Spinal cord (tissue), 10 donors: ENCODE results near the gene RNF220. TPM values are rescaled to one million over a fixed set of nuclear protein-coding genes. Genes with fewer than 3 reads are reported as not detected.
A peak's percentile ranks its signal among the peaks of the same experiment; 100 is the strongest.
"Not testable (repeated sequence)": the region's sequence is repeated elsewhere in the genome, so short reads cannot be mapped to it uniquely, and the experiment has no call there.

Experiments used
- DNase-seq, 6 donors: peaks; one replicate each; pipeline versions ENCODE4 v3.0.0 to v3.0.0-alpha.2; 2013 to 2015; ENCODE audit warnings: low spot score in 6 of 6, low read depth in 4 of 6
- H3K27ac ChIP-seq: one replicate; pipeline ENCODE4 v1.5.1; 2013; ENCODE audit warnings: low read depth, low read length, control low read depth
- H3K27me3 ChIP-seq: one replicate; pipeline ENCODE4 v1.6.1; 2013; ENCODE audit warnings: low read length; ENCODE audit not compliant: control insufficient read depth, insufficient read depth
- H3K36me3 ChIP-seq: one replicate; pipeline ENCODE4 v1.6.1; 2013; ENCODE audit warnings: low read length; ENCODE audit not compliant: control insufficient read depth, insufficient read depth
- H3K4me1 ChIP-seq: one replicate; pipeline ENCODE4 v1.6.1; 2013; ENCODE audit warnings: low read length; ENCODE audit not compliant: control insufficient read depth, insufficient read depth
- H3K4me3 ChIP-seq: one replicate; pipeline ENCODE4 v1.5.1; 2013; ENCODE audit warnings: low read depth, low read length, control low read depth
- H3K9me3 ChIP-seq: one replicate; pipeline ENCODE4 v1.6.1; 2013; ENCODE audit warnings: low read length; ENCODE audit not compliant: control insufficient read depth, insufficient read depth
- WGBS: methylation state at CpG from one replicate; pipeline ENCODE4 v1.1.5; 2013; ENCODE audit warnings: missing lambda C conversion rate; ENCODE audit not compliant: insufficient coverage; 5-methylcytosine and 5-hydroxymethylcytosine counted together
- polyA plus RNA-seq, 2 donors: library from polyadenylated mRNA; unstranded; fragments of 120-200 nt; gene quantifications; one replicate each; pipeline ENCODE4 v1.2.1, GENCODE V29; 2013; ENCODE audit not compliant: insufficient read length in 2 of 2
- total RNA-seq, 2 donors: library from RNA; depleted of rRNA in 1 of 2; stranded (reverse); fragments of 120-200 nt in 1 of 2; fragments of >200 nt in 1 of 2; gene quantifications; one replicate each; pipeline versions ENCODE4 v1.2.3 to v1.2.4, GENCODE V29; 2013 to 2014
- donor health status: healthy.

RNF220 gene
- total and polyA plus RNA-seq, 4 donors, result 43.0 to 123 (median 99.5) TPM

DNA sequence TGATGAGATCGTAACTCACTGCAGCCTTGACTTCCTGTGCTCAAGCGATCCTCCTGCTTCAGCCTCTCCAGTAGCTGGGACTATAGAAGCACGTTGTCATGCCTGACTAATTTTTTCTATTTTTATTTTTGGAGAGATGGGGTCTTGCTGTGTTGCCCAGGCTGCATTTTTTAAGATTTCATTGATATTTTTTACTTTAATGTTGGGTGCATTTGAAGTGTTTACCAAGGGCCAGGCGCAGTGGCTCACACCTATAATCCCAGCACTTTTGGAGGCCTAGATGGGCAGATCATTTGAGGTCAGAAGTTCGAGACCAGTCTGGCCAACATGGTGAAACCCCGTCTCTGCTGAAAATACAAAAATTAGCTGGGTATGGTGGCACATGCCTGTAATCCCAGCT, 97.8 kb downstream of the RNF220 start:
- DNase-seq, H3K4me3 ChIP-seq, H3K9me3 ChIP-seq, H3K36me3 ChIP-seq: not testable (repeated sequence)
- 98% methylated on average over 5 of the region's 6 CpGs for WGBS
- peaks cover 51% of the 10 kb centered on the region for H3K27me3 ChIP-seq
- peaks cover 62% of the 10 kb centered on the region for H3K4me1 ChIP-seq
- peak overlapping the region; percentile 15 for H3K27ac ChIP-seq

DNA sequence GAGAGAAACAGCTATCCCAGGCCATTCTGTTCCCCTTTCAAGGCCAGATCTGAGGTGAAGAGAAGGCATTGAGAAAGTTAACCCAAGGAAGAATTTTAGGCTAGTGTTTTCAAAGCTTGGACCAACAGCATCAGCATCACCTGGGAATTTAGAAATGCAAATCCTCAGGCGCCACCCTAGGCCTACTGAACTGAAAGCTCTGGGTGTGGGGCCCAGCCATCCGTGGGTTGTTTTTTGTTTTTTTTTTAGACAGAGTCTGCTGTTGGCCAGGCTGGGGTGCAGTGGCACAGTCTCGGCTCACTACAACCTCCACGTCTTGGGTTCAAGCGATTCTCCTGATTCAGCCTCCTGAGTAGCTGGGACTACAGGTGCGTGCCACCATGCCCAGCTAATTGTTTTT, 98.6 kb downstream of the RNF220 start:
- WGBS, result 80% methylated on average over 3 of the region's 6 CpGs
- peaks cover 51% of the 10 kb centered on the region for H3K27me3 ChIP-seq
- H3K27ac ChIP-seq, result no peak overlapping the region
- no peak for DNase-seq
- no peak overlapping the region for H3K4me3 ChIP-seq
- H3K4me1 ChIP-seq, result peaks cover 68% of the 10 kb centered on the region
- no peaks in the 10 kb centered on the region for H3K36me3 ChIP-seq
- no peaks in the 10 kb centered on the region for H3K9me3 ChIP-seq

GRCh38 chr1:44505210-44505993, 100.3 kb downstream of the RNF220 start:
- Histone ChIP-seq H3K36me3 (no peaks in the 10 kb centered on the region), H3K27ac (peak overlapping the region; percentile 49), H3K4me3 (no peak overlapping the region), H3K9me3 (no peaks in the 10 kb centered on the region), H3K27me3 (peaks cover 39% of the 10 kb centered on the region), H3K4me1 (peaks cover 68% of the 10 kb centered on the region)
- DNase-seq, result peak in 4 of 6 donors; percentile 29 to 84 (median 68)
- WGBS, result 25% methylated on average over 18 of the region's 20 CpGs

DNA sequence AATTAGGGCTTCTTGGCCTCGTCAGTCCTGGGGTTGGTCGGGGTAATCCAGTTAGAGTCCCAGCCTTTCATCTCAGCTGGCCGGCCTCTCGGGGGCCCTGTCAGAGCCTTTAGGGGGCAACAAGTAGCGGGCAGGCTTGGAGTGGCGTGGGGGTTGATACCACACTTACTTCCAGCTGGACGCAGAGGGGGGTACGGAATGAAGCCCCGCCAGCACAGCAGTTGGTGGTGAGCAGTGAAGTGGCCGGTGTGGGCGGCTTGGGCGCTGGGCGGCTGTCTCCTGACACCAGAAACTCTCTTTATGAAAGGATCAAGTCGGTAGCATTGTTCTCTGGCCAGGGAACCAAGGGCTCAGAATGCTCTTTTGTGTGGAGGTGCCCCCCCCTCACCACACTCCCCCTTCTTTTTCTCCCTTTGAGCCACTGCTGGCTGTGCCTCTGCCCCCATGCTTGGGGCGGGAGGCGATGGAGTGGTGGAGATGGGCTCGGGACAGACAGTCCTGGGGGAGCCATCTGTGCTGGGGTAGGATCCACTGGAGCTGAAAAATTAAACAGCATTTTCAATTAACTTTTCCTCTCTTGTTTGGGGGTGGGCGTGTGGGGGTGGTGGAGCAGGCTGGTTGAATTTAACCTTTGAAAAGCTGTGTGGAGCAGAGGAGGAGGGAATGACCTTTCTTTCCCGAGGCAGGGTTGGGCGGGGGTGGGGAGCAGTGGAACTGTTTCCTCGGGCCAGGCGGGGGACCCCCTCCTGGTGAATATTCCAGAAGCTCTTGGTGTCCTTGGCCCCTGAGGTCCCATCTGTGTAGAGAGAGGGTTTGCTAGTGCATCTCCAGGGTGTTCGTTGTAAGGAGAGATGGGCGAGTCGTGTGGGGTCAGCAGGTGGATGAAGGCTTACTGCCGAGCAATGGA, 102.7 kb downstream of the RNF220 start:
- DNase-seq, result peak in 2 of 6 donors; percentile 55 to 71
- H3K27me3 ChIP-seq, result peaks cover 48% of the 10 kb centered on the region
- peaks cover 46% of the 10 kb centered on the region for H3K4me1 ChIP-seq
- H3K36me3 ChIP-seq, result no peaks in the 10 kb centered on the region
- H3K9me3 ChIP-seq, result no peaks in the 10 kb centered on the region
- WGBS, result 18% methylated on average over 16 of the region's 26 CpGs
- H3K4me3 ChIP-seq, result no peak overlapping the region
- H3K27ac ChIP-seq, result peak overlapping the region; percentile 57

DNA sequence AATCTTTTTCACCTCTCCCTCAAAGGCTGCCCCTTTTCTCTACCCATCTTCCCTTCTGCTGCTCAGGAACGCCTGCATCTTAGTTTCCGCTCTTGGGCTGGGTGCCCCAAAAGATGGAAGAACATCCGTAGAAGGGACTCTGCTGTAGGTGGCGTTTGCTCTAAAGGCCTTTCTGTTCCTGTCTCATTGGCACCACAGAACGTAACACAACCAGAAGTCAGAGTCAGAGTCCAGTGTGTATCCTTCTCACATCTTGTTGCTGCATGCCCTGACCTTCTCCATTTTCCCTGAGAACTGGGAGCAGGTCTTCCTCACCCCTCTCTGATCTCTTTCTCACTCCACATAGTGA, 103.3 kb downstream of the RNF220 start:
- H3K4me3 ChIP-seq, result no peak overlapping the region
- no peak overlapping the region for H3K27ac ChIP-seq
- no peaks in the 10 kb centered on the region for H3K36me3 ChIP-seq
- no peak for DNase-seq
- H3K9me3 ChIP-seq, result no peaks in the 10 kb centered on the region
- peaks cover 51% of the 10 kb centered on the region for H3K4me1 ChIP-seq
- H3K27me3 ChIP-seq, result peaks cover 52% of the 10 kb centered on the region
- 80% methylated on average over 5 of the region's 5 CpGs for WGBS

GRCh38 chr1:44511363-44511762, 106.3 kb downstream of the RNF220 start:
- DNase-seq, result no peak
- H3K4me1 ChIP-seq, result peaks cover 34% of the 10 kb centered on the region
- 85% methylated on average over 3 of the region's 3 CpGs for WGBS
- H3K9me3 ChIP-seq, result no peaks in the 10 kb centered on the region
- H3K36me3 ChIP-seq, result no peaks in the 10 kb centered on the region
- no peak overlapping the region for H3K4me3 ChIP-seq
- H3K27ac ChIP-seq, result no peak overlapping the region
- H3K27me3 ChIP-seq, result peaks cover 57% of the 10 kb centered on the region

DNA sequence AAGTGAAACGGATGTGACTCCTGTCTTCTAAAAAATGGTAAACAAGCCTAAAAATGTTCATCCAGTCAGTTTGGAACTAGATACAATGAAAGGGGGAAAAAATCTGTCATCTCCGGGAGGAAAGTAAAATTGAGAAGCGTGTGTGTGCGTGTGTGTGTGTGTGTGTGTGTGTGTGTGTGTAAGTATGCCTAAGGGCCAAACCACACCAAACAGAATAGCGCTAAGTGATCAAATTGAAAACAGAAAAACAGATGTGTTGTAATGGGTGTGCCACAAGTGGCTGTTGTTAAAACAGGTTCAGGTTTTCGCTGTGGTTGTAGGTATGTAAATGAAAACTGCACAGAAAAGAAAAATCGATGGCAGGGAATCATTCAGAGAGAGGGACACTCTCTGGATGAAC, 106.7 kb downstream of the RNF220 start:
- no peaks in the 10 kb centered on the region for H3K36me3 ChIP-seq
- H3K4me1 ChIP-seq, result peaks cover 30% of the 10 kb centered on the region
- no peak for DNase-seq
- H3K27ac ChIP-seq, result no peak overlapping the region
- 83% methylated on average over 5 of the region's 7 CpGs for WGBS
- H3K4me3 ChIP-seq, result no peak overlapping the region
- peaks cover 55% of the 10 kb centered on the region for H3K27me3 ChIP-seq
- no peaks in the 10 kb centered on the region for H3K9me3 ChIP-seq

GRCh38 chr1:44512313-44512885, 107.3 kb downstream of the RNF220 start:
- H3K27ac ChIP-seq, result peak overlapping the region; percentile 26

DNA sequence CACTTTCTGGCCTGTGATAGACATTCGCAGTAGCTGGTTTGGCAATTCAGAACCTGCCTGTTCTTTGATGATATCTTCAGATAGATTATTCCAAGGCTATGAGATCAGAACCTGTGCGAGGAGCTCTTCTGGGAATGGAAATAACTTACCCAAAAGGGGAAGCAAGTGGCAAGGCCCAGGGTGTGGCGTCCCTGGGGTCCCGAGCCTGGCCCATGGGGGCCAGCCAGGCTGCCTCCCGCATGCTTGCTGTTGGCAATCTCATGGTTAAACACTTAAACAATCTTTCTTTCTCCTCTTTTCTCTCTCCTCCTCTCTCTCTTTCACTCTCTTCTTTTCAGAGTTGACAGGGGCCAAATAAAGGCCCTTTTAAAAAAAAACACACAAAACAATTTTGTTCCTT, 108.1 kb downstream of the RNF220 start:
- Histone ChIP-seq H3K27ac (no peak overlapping the region), H3K4me1 (peaks cover 16% of the 10 kb centered on the region), H3K36me3 (no peaks in the 10 kb centered on the region), H3K27me3 (peaks cover 49% of the 10 kb centered on the region), H3K9me3 (no peaks in the 10 kb centered on the region), H3K4me3 (no peak overlapping the region)
- WGBS, result 57% methylated on average over 3 of the region's 5 CpGs
- DNase-seq, result no peak

More at GRCh38 chr1:44512313-44512885, 107.3 kb downstream of the RNF220 start:
- Histone ChIP-seq H3K27me3 (peaks cover 56% of the 10 kb centered on the region), H3K4me3 (no peak overlapping the region), H3K36me3 (no peaks in the 10 kb centered on the region), H3K9me3 (no peaks in the 10 kb centered on the region), H3K4me1 (peaks cover 23% of the 10 kb centered on the region)
- WGBS, result 69% methylated on average over 10 of the region's 13 CpGs
- DNase-seq, result peak in 1 of 6 donors; percentile 59
